HS-5 (cell line): ENCODE data around the gene PAF1.
"Not testable (repeated sequence)": the region's sequence is repeated elsewhere in the genome, so short reads cannot be mapped to it uniquely, and the experiment has no call there.

Experiments used
- DNase-seq: peaks from one replicate; pipeline ENCODE4 v3.0.0-alpha.2; 2012; ENCODE audit warnings: low read depth

Gene PAF1

DNA sequence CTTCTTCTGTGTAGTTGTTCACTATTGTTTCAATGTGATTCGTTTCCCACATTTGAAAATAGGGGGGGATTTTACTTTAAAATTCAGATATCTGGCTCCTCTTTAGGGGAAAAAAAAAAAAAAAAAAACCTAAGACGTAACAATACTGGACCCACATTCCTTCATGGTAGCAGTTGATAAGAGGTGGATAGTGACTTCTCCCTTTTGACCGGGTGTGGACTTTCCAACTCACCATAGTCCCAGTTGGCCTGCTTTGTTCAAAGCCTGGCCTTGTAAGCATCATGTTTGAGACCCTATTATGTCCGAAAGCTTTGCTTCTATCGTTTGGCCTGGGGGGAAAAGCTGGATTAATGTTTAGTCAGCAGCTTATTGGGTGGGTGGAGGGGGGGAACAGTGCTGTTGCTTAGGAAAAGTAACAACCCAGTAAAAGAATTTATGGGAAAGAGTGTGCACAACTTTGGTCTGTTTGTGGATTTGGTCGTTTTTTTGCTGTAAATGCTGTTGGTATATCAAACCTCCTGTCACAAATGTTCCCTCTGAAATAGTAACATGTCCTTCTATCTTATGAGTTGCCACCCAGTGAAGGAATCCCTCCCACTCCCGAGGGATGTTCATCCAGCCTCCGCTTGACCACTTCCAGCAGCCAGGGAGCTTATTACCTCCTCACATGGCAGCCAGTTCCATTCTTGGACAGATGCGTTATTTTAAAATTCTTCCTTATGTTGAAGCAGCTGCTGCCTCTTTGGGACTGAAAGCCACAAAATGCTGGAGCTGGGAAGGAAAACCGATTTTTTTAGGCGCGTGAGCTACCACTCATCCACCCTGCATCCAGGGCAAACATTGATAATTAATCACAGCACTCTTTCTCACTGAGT, 38.3 kb downstream of the PAF1 start:
- no peak for DNase-seq

- DNase-seq = no peak
Observed at GRCh38 chr19:39351537-39352064, 39.3 kb downstream of the PAF1 start.

DNA sequence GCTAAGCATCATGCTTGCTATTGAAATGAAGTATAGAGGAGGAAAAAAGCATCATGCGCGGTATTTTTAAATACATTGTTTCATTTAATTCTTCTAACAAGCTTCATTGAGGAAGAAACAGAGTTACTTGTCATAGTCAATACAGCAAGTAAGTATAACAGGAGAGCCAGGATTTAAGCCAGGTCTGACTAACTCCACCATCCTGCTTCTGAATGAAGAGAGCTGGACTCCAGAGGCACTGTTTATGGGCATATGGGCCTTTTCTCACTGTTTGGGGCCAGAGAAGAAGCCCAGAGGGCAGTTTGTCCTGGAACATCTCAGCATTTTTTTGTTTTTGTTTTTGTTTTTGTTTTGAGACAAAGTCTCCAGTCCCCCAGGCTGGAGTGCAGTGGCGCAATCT, 40.8 kb downstream of the PAF1 start:
- no peak for DNase-seq

DNA sequence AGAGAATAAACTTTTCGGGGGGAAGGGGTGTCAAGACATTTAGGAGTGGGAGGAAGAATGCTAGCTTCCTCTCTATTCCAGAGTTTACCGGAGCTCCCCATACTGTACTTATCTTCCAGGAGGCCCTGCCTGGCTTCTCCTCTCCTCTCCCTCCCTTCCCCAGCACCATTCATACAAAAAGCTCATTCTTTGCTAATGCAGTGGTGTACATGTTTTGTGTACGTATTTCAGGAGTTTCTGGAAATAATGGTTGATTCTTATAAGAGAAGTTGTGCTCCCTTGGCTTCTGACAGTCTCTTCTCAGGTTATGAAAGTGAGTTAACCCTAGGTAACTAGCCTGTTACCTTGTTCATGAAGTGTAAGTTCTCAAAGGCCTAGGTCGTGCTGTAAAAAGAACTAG, 41.6 kb downstream of the PAF1 start:
- DNase-seq = no peak

DNA sequence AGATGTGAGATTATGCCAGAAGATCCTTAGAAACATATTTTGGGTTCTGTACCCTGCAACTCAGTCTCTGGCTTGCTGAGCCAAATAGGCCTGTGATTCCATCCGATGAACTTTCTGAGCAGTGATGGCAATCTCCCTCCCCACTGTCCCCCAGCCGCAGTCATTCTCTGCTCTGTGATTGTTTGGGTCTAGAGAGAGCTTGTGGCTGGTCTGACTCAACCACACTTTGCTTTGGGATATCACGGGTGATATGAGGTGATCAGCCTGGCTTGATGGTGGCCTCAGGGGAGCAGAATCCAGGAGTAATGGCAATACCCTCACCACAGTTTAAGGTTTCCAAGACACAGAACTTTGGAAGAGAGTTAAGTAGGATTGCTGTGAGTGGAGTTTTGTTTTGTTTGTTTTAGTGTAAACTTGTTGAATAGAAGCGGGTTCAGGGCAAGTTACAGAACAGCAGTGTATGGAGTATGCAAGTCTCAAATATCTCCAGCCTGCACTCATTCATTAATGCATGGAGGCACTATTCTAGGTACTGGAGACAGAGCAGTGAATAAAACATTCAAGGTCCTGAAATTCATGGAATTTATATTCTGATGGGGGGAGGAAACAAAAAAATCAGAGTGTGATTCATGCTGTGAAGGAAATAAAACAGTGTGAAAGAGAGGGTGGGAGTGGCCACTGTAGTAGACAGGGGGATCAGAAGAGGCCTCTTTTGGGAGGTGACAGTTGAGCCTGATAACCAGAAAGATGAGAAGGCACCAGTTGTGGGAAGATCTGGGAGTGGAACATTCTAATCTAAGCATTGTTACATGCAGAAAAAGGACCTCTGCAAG, 43.4 kb downstream of the PAF1 start:
- DNase-seq = no peak

DNA sequence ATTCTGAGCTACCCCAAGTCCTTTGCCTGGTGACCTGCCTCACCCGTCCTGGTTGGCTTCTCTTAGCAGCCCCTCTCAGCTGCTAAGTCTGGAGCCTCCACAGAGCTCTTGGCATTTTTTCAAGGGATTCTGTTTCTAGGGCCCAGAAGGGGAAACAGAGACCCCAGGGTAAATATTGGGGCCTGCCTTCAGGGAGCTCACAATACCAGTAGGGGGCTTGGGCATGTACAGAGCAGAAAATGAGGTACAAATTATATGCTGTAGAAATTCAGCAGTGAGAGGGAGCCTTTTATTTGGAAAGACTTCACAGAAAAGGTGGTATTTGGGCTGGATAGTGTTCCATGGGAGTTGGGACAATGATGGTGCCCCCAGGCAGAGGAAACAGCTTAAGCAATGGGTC, 45.0 kb downstream of the PAF1 start:
- DNase-seq = no peak

- DNase-seq = no peak
Observed at GRCh38 chr19:39342647-39343305, 48.1 kb downstream of the PAF1 start.

GRCh38 chr19:39341719-39342604, 48.9 kb downstream of the PAF1 start, which contains the start of gene SAMD4B:
SAMD4B (plus strand) TSS chr19:39342421; CDS start chr19:39356894, 14,473 bp downstream.
- peak; percentile 76 for DNase-seq

DNA sequence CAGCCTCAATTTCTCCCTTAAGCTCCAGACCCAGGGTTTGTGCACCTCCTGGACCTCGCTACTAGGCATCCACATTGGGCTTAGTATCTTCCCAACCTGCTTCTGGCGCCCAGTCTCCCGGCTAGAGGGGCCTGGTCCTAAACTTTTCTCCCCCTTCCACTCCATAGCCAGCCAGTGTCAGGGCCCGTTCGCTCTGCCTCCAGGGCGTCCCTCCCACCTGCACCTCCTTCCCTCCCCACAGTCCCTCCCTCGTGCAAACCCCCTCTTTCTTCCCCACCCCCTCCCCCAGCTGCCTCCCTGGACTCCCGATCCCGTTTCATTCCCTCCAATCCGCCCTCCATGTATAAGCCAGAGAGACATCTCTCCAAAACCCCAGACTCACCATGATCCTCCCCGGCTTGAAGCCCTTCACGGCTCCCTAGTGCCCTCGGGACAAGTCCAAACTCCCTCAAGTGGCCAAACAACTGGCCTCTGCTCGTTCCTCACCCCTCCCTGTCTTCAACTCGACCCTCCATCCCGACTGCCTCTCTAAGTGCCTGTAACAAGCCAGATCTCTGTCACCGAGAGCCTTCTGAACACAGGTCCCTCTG, 49.7 kb downstream of the PAF1 start:
- no peak for DNase-seq

- DNase-seq = not testable (repeated sequence)
Observed at GRCh38 chr19:39340156-39340555, 50.8 kb downstream of the PAF1 start.

DNA sequence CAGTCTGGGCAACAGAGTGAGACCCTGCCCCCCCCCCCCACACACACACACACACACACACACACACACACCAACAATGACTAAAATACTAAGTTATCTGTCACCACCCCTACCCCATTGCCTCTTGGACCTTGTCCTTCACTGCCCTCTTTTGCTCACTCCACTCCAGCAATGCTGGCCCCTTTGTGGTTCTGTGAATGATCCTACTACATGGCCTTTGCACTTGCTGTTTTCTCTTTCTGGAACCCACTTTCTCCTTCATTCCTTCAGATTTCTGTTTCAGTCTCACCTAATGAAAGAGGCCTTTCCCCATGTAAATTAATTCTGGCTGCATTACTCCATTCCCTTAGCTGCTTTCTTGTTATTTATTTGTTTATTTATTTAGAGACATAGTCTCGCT, 51.2 kb downstream of the PAF1 start:
- DNase-seq = no peak

DNA sequence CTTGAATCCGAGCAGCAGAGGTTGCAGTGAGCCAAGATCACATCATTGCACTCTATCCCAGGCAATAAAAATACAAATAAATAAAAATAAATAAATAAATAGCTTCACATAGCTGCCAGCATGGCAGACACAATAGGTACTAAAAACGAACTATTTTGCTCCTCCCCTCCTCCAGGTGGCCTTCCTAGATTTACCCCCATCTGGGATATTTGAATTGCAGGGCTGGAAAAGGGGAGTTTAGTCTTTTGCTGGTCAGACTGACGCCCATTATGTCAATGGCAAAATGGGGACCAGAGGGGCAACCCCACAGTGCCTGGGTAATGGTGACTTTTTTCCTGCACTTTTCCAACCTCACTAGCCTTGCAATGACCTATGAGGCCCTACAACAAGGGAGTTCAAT, 54.4 kb downstream of the PAF1 start:
- DNase-seq = no peak
